Body of pancreas (tissue), 4 donors: ENCODE results near the gene MXRA7. TPM values are rescaled to one million over a fixed set of nuclear protein-coding genes. Genes with fewer than 3 reads are reported as not detected.
A peak's percentile ranks its signal among the peaks of the same experiment; 100 is the strongest.

Source experiments
- ATAC-seq: fragments of 150-250 bp; one replicate; pipeline ENCODE4 v1.9.1; 2016
- DNase-seq, 4 donors: peaks; one replicate each; pipeline ENCODE4 v3.0.0-alpha.2; 2019
- H3K27ac ChIP-seq, 4 donors: fragments of 200-600 bp; sonication (generic); 1 replicate in 3 of 4; 2 replicates in 1 of 4; pipeline versions ENCODE4 v1.5.1 to v1.6.1; 2016 to 2019; ENCODE audit warnings: mild to moderate bottlenecking in 1 of 4, mixed read lengths in 1 of 4, moderate library complexity in 1 of 4
- H3K27me3 ChIP-seq, 2 donors: fragments of 200-600 bp; sonication (generic); one replicate each; pipeline ENCODE4 v1.6.0; 2016; ENCODE audit warnings: mild to moderate bottlenecking in 1 of 2
- H3K36me3 ChIP-seq, 2 donors: fragments of 200-600 bp; sonication (generic); replicated peaks in 1 of 2; 2 replicates each; pipeline ENCODE4 v1.5.1; 2016; ENCODE audit warnings: low read depth in 2 of 2; ENCODE audit not compliant: insufficient read depth in 1 of 2
- H3K4me1 ChIP-seq: fragments of 200-600 bp; sonication (generic); one replicate; pipeline ENCODE4 v1.6.0; 2016
- H3K4me3 ChIP-seq, 2 donors: fragments of 200-600 bp; sonication (generic); 1 replicate in 1 of 2; 2 replicates in 1 of 2; pipeline ENCODE4 v1.5.1; 2016 to 2019
- H3K9me3 ChIP-seq, 3 donors: fragments of 200-600 bp; sonication (generic); 1 replicate in 2 of 3; 2 replicates in 1 of 3; pipeline ENCODE4 v1.5.1; 2016
- POLR2A ChIP-seq, 3 donors: fragments of 450-650 bp; IDR thresholded peaks; one replicate each; pipeline ENCODE4 v1.6.1; 2016; ENCODE audit warnings: antibody characterized with exemption in 3 of 3, mild to moderate bottlenecking in 2 of 3
- WGBS, 2 donors: methylation state at CpG; one replicate each; pipeline ENCODE4 v1.1.5; 2017; 5-methylcytosine and 5-hydroxymethylcytosine counted together
- intact Hi-C: fragments of 100-400 bp; cut with DNase I; formaldehyde crosslinking; loops from one replicate; pipeline ENCODE4 v1.15.1; 2023
- total RNA-seq, 2 donors: library from RNA; depleted of rRNA; stranded (reverse); fragments of >200 nt; gene quantifications; one replicate each; pipeline ENCODE4 v1.1.0, GENCODE V29; 2016
- TF ChIP-seq, protein P1 (sequence below), 7 experiments: fragments of 450-650 bp in 4 of 7; fragments of 200-600 bp in 3 of 7; sonication (generic) in 3 of 7; IDR thresholded peaks; one replicate each; pipeline ENCODE4 v1.5.1; 2016 to 2019; ENCODE audit warnings: antibody characterized with exemption in 7 of 7

MXRA7 gene
- 10 to 100 TPM; 71.9 to 87.4 TPM for total RNA-seq

GRCh38 chr17:76710863-76711611 is at the start of gene MXRA7:
Gene MXRA7 (minus strand): TSS chr17:76710965. CDS start chr17:76710946, 19 bp downstream.
- Histone ChIP-seq H3K36me3 (peaks cover 0 to 6% of the 10 kb centered on the region in 2 donors), H3K9me3 (no peaks in the 10 kb centered on the region), H3K27ac (peak within 1 kb of the TSS; percentile 74 to 86 (median 82)), H3K4me3 (peak within 1 kb of the TSS in 1 of 2 donors; percentile 18), H3K4me1 (peaks cover 51% of the 10 kb centered on the region), H3K27me3 (no peaks in the 10 kb centered on the region)
- DNase-seq (peak; percentile 70 to 81 (median 76)), ATAC-seq (peak; percentile 74)
- WGBS, 2 donors: 7 to 10% methylated on average over 12 to 20 of the region's 56 CpGs
- TF ChIP-seq, protein P1, sequence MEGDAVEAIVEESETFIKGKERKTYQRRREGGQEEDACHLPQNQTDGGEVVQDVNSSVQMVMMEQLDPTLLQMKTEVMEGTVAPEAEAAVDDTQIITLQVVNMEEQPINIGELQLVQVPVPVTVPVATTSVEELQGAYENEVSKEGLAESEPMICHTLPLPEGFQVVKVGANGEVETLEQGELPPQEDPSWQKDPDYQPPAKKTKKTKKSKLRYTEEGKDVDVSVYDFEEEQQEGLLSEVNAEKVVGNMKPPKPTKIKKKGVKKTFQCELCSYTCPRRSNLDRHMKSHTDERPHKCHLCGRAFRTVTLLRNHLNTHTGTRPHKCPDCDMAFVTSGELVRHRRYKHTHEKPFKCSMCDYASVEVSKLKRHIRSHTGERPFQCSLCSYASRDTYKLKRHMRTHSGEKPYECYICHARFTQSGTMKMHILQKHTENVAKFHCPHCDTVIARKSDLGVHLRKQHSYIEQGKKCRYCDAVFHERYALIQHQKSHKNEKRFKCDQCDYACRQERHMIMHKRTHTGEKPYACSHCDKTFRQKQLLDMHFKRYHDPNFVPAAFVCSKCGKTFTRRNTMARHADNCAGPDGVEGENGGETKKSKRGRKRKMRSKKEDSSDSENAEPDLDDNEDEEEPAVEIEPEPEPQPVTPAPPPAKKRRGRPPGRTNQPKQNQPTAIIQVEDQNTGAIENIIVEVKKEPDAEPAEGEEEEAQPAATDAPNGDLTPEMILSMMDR (IDR thresholded peaks at IDR 0.05): no peak
- peak in 2 of 3 donors; percentile 8 to 33 for TF ChIP-seq POLR2A (IDR thresholded peaks at IDR 0.05)
- intact Hi-C loops: loop anchor here (10.0 kb wide), 1 partner anchor 186 kb away; no protein-coding TSS in a partner anchor

GRCh38 chr17:76758570-76758969 is 47.8 kb upstream of the MXRA7 start:
- intact Hi-C loops: no loop called here
- Histone ChIP-seq H3K9me3 (no peaks in the 10 kb centered on the region), H3K4me1 (no peaks in the 10 kb centered on the region), H3K36me3 (peaks cover 0 to 2% of the 10 kb centered on the region in 2 donors), H3K27me3 (no peaks in the 10 kb centered on the region), H3K4me3 (no peak overlapping the region), H3K27ac (no peak overlapping the region)
- no peak for TF ChIP-seq POLR2A (IDR thresholded peaks at IDR 0.05)
- TF ChIP-seq, protein P1 (IDR thresholded peaks at IDR 0.05): no peak
- no peak for DNase-seq
- WGBS, 2 donors: 93 to 100% methylated on average over 3 of the region's 3 CpGs
- ATAC-seq: no peak

- DNase-seq (no peak), ATAC-seq (no peak)
- no peaks in the 10 kb centered on the region for H3K27me3 ChIP-seq
- H3K4me3 ChIP-seq: no peak overlapping the region
- no peaks in the 10 kb centered on the region for H3K9me3 ChIP-seq
- no peaks in the 10 kb centered on the region for H3K4me1 ChIP-seq
- intact Hi-C loops: no loop called here
- 92 to 99% methylated on average over 5 of the region's 5 CpGs for WGBS, 2 donors
- H3K27ac ChIP-seq: no peak overlapping the region
- TF ChIP-seq POLR2A (IDR thresholded peaks at IDR 0.05): no peak
- TF ChIP-seq, protein P1 (IDR thresholded peaks at IDR 0.05): no peak
- H3K36me3 ChIP-seq: peaks cover 0 to 2% of the 10 kb centered on the region in 2 donors
Measured at GRCh38 chr17:76757256-76757655, 46.5 kb upstream of the MXRA7 start.

DNA sequence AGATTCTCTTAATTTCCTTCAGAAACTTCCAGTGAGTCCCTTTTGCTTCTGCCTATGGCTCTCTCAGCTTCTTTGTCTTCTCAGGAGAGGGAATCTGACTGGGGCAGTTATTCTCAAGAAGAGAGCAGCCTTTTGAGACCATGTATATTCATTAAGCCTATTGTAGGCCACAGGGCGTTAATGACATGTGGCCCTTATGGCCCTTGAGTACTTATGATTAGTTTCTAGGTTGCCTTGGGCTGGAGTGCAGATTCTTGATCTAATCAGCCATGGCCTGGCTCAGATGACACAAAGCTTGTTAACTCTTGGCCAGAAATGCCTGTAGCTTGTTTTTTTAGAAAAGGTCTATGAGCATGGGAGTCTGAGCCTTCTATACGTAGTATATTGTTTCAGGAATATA is 44.5 kb upstream of the MXRA7 start:
- Histone ChIP-seq H3K27me3 (no peaks in the 10 kb centered on the region), H3K9me3 (no peaks in the 10 kb centered on the region), H3K36me3 (peaks cover 0 to 2% of the 10 kb centered on the region in 2 donors), H3K27ac (no peak overlapping the region), H3K4me1 (no peaks in the 10 kb centered on the region), H3K4me3 (no peak overlapping the region)
- 86 to 96% methylated on average over 2 of the region's 2 CpGs for WGBS, 2 donors
- no peak for ATAC-seq
- intact Hi-C loops: no loop called here
- TF ChIP-seq, protein P1 (IDR thresholded peaks at IDR 0.05): no peak
- no peak for TF ChIP-seq POLR2A (IDR thresholded peaks at IDR 0.05)
- DNase-seq: no peak
